Measurements from ENCODE around the gene ACAN. TPM values are rescaled to one million over a fixed set of nuclear protein-coding genes. Genes with fewer than 3 reads are reported as not detected.

Gene ACAN
- total RNA-seq, 1 experiment from 2014 or later, result 0.50 TPM

GRCh38 chr15:88779944-88780343 is 23.3 kb upstream of the ACAN start:
- H3K79me2 ChIP-seq (ENCODE audit: insufficient read depth, low read length), result no peaks in the 10 kb centered on the region
- H2BK15ac ChIP-seq (ENCODE audit: low read depth, low read length), result no peak overlapping the region
- DNase-seq, result no peak
- TF ChIP-seq CTCF (conservative IDR thresholded peaks at IDR 0.05), result no peak
- H3K18ac ChIP-seq (ENCODE audit: insufficient read length, low read depth, low read length), result no peak overlapping the region
- peaks cover 23% of the 10 kb centered on the region for H3K27me3 Mint-ChIP-seq (ENCODE audit: low read depth)
- no peak overlapping the region for H3K4me2 ChIP-seq (ENCODE audit: insufficient read depth, insufficient read length, low read length)
- no peak overlapping the region for H3T11ph ChIP-seq (ENCODE audit: low read length)
- no peak overlapping the region for H2BK120ac ChIP-seq (ENCODE audit: low read depth, low read length, poor library complexity, severe bottlenecking)
- H3K27ac Mint-ChIP-seq, result no peak overlapping the region
- no peak overlapping the region for H3K56ac ChIP-seq (ENCODE audit: insufficient read length, low read depth, low read length)
- H3K4ac ChIP-seq (ENCODE audit: low read depth, low read length), result no peak overlapping the region
- H3K79me1 ChIP-seq (ENCODE audit: insufficient read depth, low read depth, low read length, poor library complexity, severe bottlenecking), result no peaks in the 10 kb centered on the region
- H2AFZ ChIP-seq (ENCODE audit: low read length), result no peak overlapping the region
- H4K20me1 ChIP-seq (ENCODE audit: control insufficient read depth, insufficient read depth, insufficient read length), result no peaks in the 10 kb centered on the region
- H2BK5ac ChIP-seq (ENCODE audit: insufficient read length, low read length), result no peak overlapping the region
- H4K91ac ChIP-seq (ENCODE audit: insufficient read length, low read depth, low read length), result no peak overlapping the region
- no peaks in the 10 kb centered on the region for H3K4me1 Mint-ChIP-seq
- no peaks in the 10 kb centered on the region for H3K9me3 ChIP-seq (ENCODE audit: control insufficient read depth, low read depth, low read length)
- H2BK20ac ChIP-seq (ENCODE audit: low read depth, low read length, poor library complexity, severe bottlenecking), result no peak overlapping the region
- H3K9me3 Mint-ChIP-seq, result peaks cover 0 to 3% of the 10 kb centered on the region in 2 experiments; a peak in 3 of 5 replicates
- H3K4me1 ChIP-seq (ENCODE audit: insufficient read depth, low read length), result no peaks in the 10 kb centered on the region
- no peak overlapping the region for H3K14ac ChIP-seq (ENCODE audit: insufficient read depth, low read length)
- no peak overlapping the region for H4K5ac ChIP-seq (ENCODE audit: insufficient read length, low read depth, low read length)
- H3K4me3 Mint-ChIP-seq, result no peak overlapping the region
- H3K36me3 Mint-ChIP-seq (ENCODE audit: insufficient read depth in 1 of 3, low read depth in 3 of 3), result peaks cover 0 to 2% (median 0%) of the 10 kb centered on the region in 3 experiments; a peak in 1 of 7 replicates
- H2AK5ac ChIP-seq (ENCODE audit: insufficient read length, low read length), result no peak overlapping the region
- H3K27me3 ChIP-seq (ENCODE audit: insufficient read depth, low read length), result no peaks in the 10 kb centered on the region
- H3K27ac ChIP-seq (ENCODE audit: insufficient read length, low read depth, low read length), result no peak overlapping the region
- WGBS (ENCODE audit: extremely low coverage, insufficient read length, low lambda C conversion rate), result no CpG with 5 or more reads among the region's 1 CpG
- no peak overlapping the region for H3K23ac ChIP-seq (ENCODE audit: insufficient read length, low read depth, low read length)
- no peak overlapping the region for H4K8ac ChIP-seq (replicated peaks; ENCODE audit: insufficient read length, low read depth, low read length)
- H2BK12ac ChIP-seq (ENCODE audit: insufficient read length, low read depth, low read length), result no peak overlapping the region
- no peaks in the 10 kb centered on the region for H3K23me2 ChIP-seq (ENCODE audit: insufficient read length, low read depth, low read length, poor library complexity, severe bottlenecking)
- no peak overlapping the region for H3K9ac ChIP-seq (ENCODE audit: extremely low read depth, insufficient read length, low read length)
